Fibroblast of mammary gland (primary cell): Measurements from ENCODE around the gene DIDO1.

Experiments used
- DNase-seq: peaks from one replicate; pipeline ENCODE4 v3.0.0-alpha.2; 2010; ENCODE audit warnings: low read depth
- H3K4me3 ChIP-seq: 2 replicates; pipeline ENCODE4 v1.5.1; 2011; ENCODE audit warnings: low read depth, mild to moderate bottlenecking, low read length, moderate library complexity; ENCODE audit not compliant: control insufficient read depth
- TF ChIP-seq, protein P1 (sequence below): conservative IDR thresholded peaks from 2 replicates; pipeline ENCODE4 v1.5.1; 2011; ENCODE audit warnings: low read depth, low read length, inconsistent platforms; ENCODE audit not compliant: control insufficient read depth, insufficient read depth

Gene DIDO1

DNA sequence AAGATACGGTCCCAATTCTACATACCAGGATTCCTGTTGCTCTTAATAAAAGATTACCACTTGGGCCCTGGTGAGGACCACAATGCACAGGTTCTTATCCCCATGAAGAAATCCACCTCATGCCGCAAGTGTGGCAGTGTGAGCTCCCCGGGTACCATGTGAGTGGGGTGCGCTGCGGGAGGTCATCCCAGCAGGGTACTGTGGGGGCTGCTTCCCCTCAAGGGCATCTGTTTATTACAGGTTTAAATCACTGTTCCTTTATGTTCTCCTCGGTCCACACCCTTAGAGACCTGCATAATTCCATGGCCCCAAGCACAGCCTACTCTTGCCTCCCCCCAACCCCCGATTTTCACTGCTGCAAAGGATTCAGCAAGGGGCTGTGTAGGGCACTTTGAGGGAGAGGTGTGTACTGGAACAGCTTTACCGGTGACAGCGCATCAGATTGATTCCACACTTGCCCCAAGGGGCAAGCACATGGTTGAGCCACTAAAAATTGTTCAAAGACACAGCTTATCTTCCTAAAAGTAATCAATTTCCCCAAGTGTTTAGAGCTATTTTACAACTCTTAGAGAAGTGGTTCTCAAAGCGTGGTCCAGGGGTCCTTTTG lies 6.2 kb downstream of the DIDO1 start:
- TF ChIP-seq, protein P1, sequence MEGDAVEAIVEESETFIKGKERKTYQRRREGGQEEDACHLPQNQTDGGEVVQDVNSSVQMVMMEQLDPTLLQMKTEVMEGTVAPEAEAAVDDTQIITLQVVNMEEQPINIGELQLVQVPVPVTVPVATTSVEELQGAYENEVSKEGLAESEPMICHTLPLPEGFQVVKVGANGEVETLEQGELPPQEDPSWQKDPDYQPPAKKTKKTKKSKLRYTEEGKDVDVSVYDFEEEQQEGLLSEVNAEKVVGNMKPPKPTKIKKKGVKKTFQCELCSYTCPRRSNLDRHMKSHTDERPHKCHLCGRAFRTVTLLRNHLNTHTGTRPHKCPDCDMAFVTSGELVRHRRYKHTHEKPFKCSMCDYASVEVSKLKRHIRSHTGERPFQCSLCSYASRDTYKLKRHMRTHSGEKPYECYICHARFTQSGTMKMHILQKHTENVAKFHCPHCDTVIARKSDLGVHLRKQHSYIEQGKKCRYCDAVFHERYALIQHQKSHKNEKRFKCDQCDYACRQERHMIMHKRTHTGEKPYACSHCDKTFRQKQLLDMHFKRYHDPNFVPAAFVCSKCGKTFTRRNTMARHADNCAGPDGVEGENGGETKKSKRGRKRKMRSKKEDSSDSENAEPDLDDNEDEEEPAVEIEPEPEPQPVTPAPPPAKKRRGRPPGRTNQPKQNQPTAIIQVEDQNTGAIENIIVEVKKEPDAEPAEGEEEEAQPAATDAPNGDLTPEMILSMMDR, result no peak
- DNase-seq, result no peak
- no peak overlapping the region for H3K4me3 ChIP-seq

DNA sequence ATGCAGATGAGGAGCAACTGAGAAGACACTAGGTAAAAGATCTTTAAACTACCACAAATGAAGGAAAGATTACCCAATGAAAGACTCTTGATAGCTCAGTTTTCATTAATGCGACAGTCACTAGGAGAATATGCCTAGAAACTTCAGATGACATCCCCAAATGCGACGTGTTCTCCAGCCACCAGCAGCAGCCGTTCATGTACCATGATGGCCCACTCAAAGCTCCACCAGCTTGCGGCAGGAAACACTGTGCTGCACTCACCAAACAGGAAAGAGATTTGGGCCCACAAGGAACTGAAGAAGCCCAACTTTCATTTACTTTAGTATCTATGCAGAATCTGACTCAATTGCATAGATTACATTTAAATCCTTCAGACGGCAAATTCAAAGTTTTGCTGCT lies 7.5 kb downstream of the DIDO1 start:
- TF ChIP-seq, protein P1, result no peak
- no peak overlapping the region for H3K4me3 ChIP-seq
- DNase-seq, result no peak

DNA sequence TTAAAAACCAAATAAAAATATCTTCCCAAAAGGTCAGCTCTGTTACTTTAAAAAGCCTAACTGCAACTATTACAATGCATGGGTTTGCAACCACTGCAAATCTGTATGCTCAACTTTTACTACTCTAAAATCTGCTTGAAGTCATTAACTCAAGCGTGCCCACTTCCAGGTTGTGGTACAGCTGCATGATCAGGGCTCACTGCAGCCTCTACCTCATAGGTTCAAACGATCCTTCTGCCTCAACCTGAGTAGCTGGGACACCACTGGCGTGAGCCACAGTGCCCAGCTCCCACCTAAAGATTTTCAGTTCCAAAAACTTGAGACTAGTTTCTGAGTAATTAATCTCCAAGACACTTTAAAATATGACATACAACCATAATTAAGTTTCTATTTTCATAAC lies 8.2 kb downstream of the DIDO1 start:
- TF ChIP-seq, protein P1, result no peak
- H3K4me3 ChIP-seq, result no peak overlapping the region
- DNase-seq, result no peak

DNA sequence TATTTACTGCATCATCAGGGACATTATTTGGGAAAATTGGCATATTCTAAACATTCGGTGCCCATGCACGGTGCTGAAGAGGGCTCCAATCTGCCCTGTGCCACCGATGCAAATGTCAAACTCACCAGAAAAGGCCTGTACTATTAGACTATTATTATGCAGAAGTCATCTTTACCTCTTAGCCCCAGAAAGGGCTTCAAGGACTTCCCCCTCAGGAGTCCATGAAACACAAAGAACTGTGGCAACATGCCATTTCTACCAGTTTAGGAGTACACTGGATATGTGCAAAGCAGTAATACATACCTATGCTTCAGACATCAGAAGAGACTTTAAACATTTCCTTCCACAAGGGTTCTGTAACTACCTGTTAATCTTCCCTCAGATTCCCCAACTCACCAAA lies 8.6 kb downstream of the DIDO1 start:
- TF ChIP-seq, protein P1, result no peak
- DNase-seq, result no peak
- H3K4me3 ChIP-seq, result no peak overlapping the region

DNA sequence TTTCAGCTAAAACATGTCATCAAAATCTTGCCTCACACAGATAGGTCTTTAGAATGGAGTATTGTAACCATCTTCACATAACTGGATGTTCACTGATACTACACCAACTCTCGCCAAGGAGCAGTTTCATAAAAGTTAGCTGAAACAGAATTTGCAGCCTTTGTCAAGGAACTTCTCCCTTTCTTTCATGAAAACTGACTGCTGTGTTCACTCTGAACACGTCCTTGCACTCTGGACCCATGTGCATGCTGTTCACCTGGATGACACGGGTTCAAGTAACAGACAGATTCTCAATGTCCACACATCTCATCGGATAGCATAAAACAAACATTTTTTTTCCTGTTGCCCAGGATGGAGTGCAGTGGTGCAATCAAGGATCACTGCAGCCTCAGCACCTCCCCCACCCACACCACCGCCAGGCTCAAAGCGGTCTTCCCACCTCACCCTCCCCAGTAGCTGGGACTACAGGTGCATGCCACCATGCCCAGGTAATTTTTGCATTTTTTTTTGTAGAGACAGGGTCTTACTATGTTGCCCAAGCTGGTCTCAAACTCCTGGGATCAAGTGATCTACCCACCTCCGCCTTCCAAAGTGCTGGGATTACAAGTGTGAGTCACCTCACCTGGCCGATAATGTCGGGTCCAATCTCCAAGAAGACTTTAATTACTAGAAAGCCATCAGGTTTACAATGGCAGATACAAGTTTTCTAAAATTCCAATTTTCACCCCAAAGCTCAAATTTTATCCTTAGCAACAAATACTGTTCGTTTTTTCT lies 9.4 kb downstream of the DIDO1 start:
- no peak for DNase-seq
- no peak overlapping the region for H3K4me3 ChIP-seq
- TF ChIP-seq, protein P1, result no peak

DNA sequence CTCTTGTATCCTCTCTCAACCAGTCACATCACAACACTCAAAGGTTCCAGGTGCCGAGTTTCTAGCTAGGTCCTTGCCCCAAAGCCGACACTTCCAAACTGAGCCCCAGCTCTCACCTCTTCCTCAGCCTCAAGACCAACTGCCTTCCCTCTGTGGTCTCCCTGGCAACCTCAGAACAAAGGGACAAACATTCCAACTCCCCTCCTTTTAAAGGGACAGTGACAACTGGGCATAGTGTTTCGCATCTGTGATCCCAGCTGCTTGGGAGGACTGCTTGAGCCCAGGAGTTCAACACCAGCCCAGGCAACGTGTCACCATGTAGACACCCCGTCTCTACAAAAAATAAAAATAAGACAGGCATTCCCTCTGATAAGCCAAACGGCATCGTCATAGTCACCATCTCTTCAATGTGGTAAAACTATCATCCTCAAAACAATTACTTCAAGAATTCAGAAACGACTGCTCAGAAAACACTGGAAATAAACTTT lies 11.3 kb downstream of the DIDO1 start:
- DNase-seq, result no peak
- no peak overlapping the region for H3K4me3 ChIP-seq

More for the DNA sequence above, 11.3 kb downstream of the DIDO1 start:
- TF ChIP-seq, protein P1, result no peak
